GM12878 (cell line): Measurements from ENCODE around the gene CCDC159. TPM values are rescaled to one million over a fixed set of nuclear protein-coding genes. Genes with fewer than 3 reads are reported as not detected.

Source experiments
- ATAC-seq: fragments of 200-7000 bp; cut with Tn5 transposase; 3 replicates; pipeline ENCODE4 v1.9.1; 2020; ENCODE audit warnings: mild to moderate bottlenecking, moderate library complexity
- BruUV-seq: library from RNA; stranded (reverse); fragments of 400-500 nt; replicated peaks from 2 replicates; lab custom pipeline; 2021; lab: Mats Ljungman, UMichigan
- CTCF ChIA-PET: fragments of 300-600 bp; sonication (Branson Sonifier 250); formaldehyde crosslinking; extraction: SDS; loops from one replicate; lab custom pipeline; 2021; ENCODE audit warnings: inconsistent platforms; lab: Yijun Ruan, JAX
- POLR2A ChIA-PET: fragments of 350-600 bp; formaldehyde crosslinking; extraction: SDS; loops from one replicate; lab custom pipeline; 2021; ENCODE audit warnings: inconsistent platforms; lab: Charles Lee
- RAD21 ChIA-PET: fragments of 300-600 bp; sonication (Branson Sonifier 250); formaldehyde crosslinking; loops from one replicate; lab custom pipeline; 2023; ENCODE audit warnings: antibody characterized with exemption; ENCODE audit not compliant: unreplicated experiment; lab: Charles Lee
- SMC1A ChIA-PET: fragments of 300-600 bp; sonication (Branson Sonifier 250); formaldehyde crosslinking; loops from one replicate; lab custom pipeline; 2023; ENCODE audit not compliant: unreplicated experiment, uncharacterized antibody; lab: Charles Lee
- DNase-seq: peaks from one replicate; pipeline ENCODE4 v3.0.0-alpha.2; 2011; ENCODE audit warnings: low read depth, low spot score
- FAIRE-seq: peaks from 3 replicates; lab custom pipeline; 2011; peaks lifted over from hg19 to GRCh38; lab: Jason Lieb, UNC
- H2AFZ ChIP-seq: 2 replicates; pipeline ENCODE4 v1.6.0; 2011; ENCODE audit warnings: low read depth, low read length, control low read depth; ENCODE audit not compliant: control insufficient read depth
- H3K27ac ChIP-seq: 2 replicates; pipeline ENCODE4 v1.5.1; 2011; ENCODE audit warnings: control low read depth; ENCODE audit not compliant: control insufficient read depth, insufficient read depth
- H3K27me3 ChIP-seq, 2 experiments: replicated peaks in 1 of 2; 2 replicates each; pipeline versions ENCODE4 v1.6.0 to v1.6.1; 2011; ENCODE audit warnings: low read length in 1 of 2; ENCODE audit not compliant: control insufficient read depth in 2 of 2, insufficient read depth in 2 of 2
- H3K36me3 ChIP-seq, 2 experiments: 2 replicates each; pipeline ENCODE4 v1.5.1; 2011; ENCODE audit warnings: low read length in 1 of 2; ENCODE audit not compliant: control insufficient read depth in 2 of 2, insufficient read depth in 2 of 2
- H3K4me1 ChIP-seq: 2 replicates; pipeline ENCODE4 v1.6.1; 2011; ENCODE audit warnings: mild to moderate bottlenecking, low read length, moderate library complexity, mixed read lengths; ENCODE audit not compliant: control insufficient read depth, insufficient read depth
- H3K4me2 ChIP-seq: 2 replicates; pipeline ENCODE4 v1.6.0; 2011; ENCODE audit warnings: control low read depth; ENCODE audit not compliant: control insufficient read depth, insufficient read depth
- H3K4me3 ChIP-seq: fragments of 200-600 bp; sonication (generic); 2 replicates; pipeline ENCODE4 v1.5.1; 2016
- H3K79me2 ChIP-seq: 2 replicates; pipeline ENCODE4 v1.6.0; 2011; ENCODE audit warnings: low read length; ENCODE audit not compliant: control insufficient read depth, insufficient read depth
- H3K9ac ChIP-seq: 2 replicates; pipeline ENCODE4 v1.8.0; 2011; ENCODE audit warnings: low read length, control low read depth, mixed read lengths; ENCODE audit not compliant: control insufficient read depth, insufficient read depth
- H3K9me3 ChIP-seq: replicated peaks from 3 replicates; pipeline ENCODE4 v1.5.1; 2011; ENCODE audit warnings: mild to moderate bottlenecking, low read length; ENCODE audit not compliant: control insufficient read depth, insufficient read depth
- H4K20me1 ChIP-seq: 2 replicates; pipeline ENCODE4 v1.6.0; 2011; ENCODE audit not compliant: control insufficient read depth, insufficient read depth
- BACH1 ChIP-seq: fragments of 450-650 bp; IDR thresholded peaks from 2 replicates; pipeline ENCODE4 v1.6.1; 2017; ENCODE audit warnings: mild to moderate bottlenecking, borderline replicate concordance
- BCL11A ChIP-seq: IDR thresholded peaks from 2 replicates; pipeline ENCODE4 v1.6.1; 2011; ENCODE audit warnings: low read depth, low read length
- BRCA1 ChIP-seq: IDR thresholded peaks from 2 replicates; pipeline ENCODE4 v1.6.1; 2011; ENCODE audit warnings: low read depth, low read length, improper control_type of control experiment
- CHD2 ChIP-seq: IDR thresholded peaks from 2 replicates; pipeline ENCODE4 v1.6.1; 2011; ENCODE audit warnings: low read depth, low read length, improper control_type of control experiment, borderline replicate concordance
- CREB1 ChIP-seq: IDR thresholded peaks from 2 replicates; pipeline ENCODE4 v1.6.1; 2012; ENCODE audit warnings: low read depth, mild to moderate bottlenecking, inconsistent platforms
- CREM ChIP-seq: IDR thresholded peaks from 2 replicates; pipeline ENCODE4 v1.6.1; 2014; ENCODE audit warnings: antibody characterized with exemption, low read depth
- E2F8 ChIP-seq: fragments of 450-650 bp; IDR thresholded peaks from 2 replicates; pipeline ENCODE4 v1.6.1; 2018; ENCODE audit warnings: mild to moderate bottlenecking, low read depth, moderate library complexity; ENCODE audit not compliant: partially characterized antibody
- GATAD2B ChIP-seq: fragments of 450-650 bp; conservative IDR thresholded peaks from 2 replicates; pipeline ENCODE4 v1.6.1; 2017; ENCODE audit warnings: low read depth, mild to moderate bottlenecking, moderate library complexity
- JUND ChIP-seq: IDR thresholded peaks from 2 replicates; pipeline ENCODE4 v1.6.1; 2012; ENCODE audit warnings: low read depth, mild to moderate bottlenecking, low read length, improper control_type of control experiment, moderate library complexity
- LARP7 ChIP-seq: fragments of 450-650 bp; IDR thresholded peaks from 2 replicates; pipeline ENCODE4 v1.6.1; 2017; ENCODE audit warnings: mild to moderate bottlenecking
- PBX3 ChIP-seq: IDR thresholded peaks from 2 replicates; pipeline ENCODE4 v1.6.1; 2011; ENCODE audit warnings: mild to moderate bottlenecking, low read depth, low read length, moderate library complexity; ENCODE audit not compliant: insufficient replicate concordance
- PML ChIP-seq: IDR thresholded peaks from 2 replicates; pipeline ENCODE4 v1.6.1; 2012; ENCODE audit warnings: low read length, inconsistent platforms
- TARDBP ChIP-seq: IDR thresholded peaks from 2 replicates; pipeline ENCODE4 v1.6.1; 2016; ENCODE audit warnings: borderline replicate concordance
- TCF3 ChIP-seq: IDR thresholded peaks from 2 replicates; pipeline ENCODE4 v1.6.1; 2012; ENCODE audit warnings: low read depth, mild to moderate bottlenecking, low read length, borderline replicate concordance; ENCODE audit not compliant: insufficient read depth
- ZBED1 ChIP-seq: IDR thresholded peaks from 2 replicates; pipeline ENCODE4 v1.6.1; 2016; ENCODE audit warnings: borderline replicate concordance
- ZZZ3 ChIP-seq: IDR thresholded peaks from 2 replicates; pipeline ENCODE4 v1.6.1; 2011; ENCODE audit warnings: low read depth; ENCODE audit not compliant: control insufficient read depth, insufficient read length
- WGBS: methylation state at CpG from one replicate; pipeline ENCODE4 v1.1.6; 2016; ENCODE audit warnings: low lambda C conversion rate; ENCODE audit not compliant: insufficient replicate concordance, insufficient coverage; ENCODE audit errors: missing lambda C conversion rate; 5-methylcytosine and 5-hydroxymethylcytosine counted together
- in situ Hi-C: fragments of 300-500 bp; cut with MboI; formaldehyde crosslinking; loops from 9 replicates; pipeline ENCODE4 v1.14.3; 2018; ENCODE audit warnings: mixed read lengths
- intact Hi-C: fragments of 100-400 bp; cut with micrococcal nuclease; formaldehyde crosslinking; loops from one replicate; pipeline ENCODE4 v1.14.2; 2022; ENCODE audit not compliant: unreplicated experiment
- polyA plus RNA-seq, 11 experiments: library from polyadenylated mRNA; depleted of rRNA in 4 of 11; unstranded in 6 of 11; stranded (reverse) in 5 of 11; fragments of >200 nt; fragmentation: Nextera tagmentation in 4 of 11; fragmentation: Illumina TruSeq in 1 of 11; extraction: Ambion mirVana in 4 of 11; extraction: Trizol in 1 of 11; gene quantifications; 1 replicate in 1 of 11; 2 replicates in 10 of 11; pipeline versions ENCODE4 v1.2.1 to v1.2.3, GENCODE V29; 2011 to 2016; ENCODE audit warnings: inconsistent platforms in 2 of 11, missing spikeins in 2 of 11, low read depth in 1 of 11
- total RNA-seq, 4 experiments: library from RNA; depleted of rRNA in 3 of 4; stranded (reverse); fragments of >200 nt in 3 of 4; fragmentation: Illumina TruSeq in 1 of 4; extraction: Trizol in 1 of 4; gene quantifications; 2 replicates each; pipeline versions ENCODE4 v1.2.1 to v1.2.3, GENCODE V29; 2013 to 2021
- TF ChIP-seq, protein P1 (sequence below): fragments of 450-650 bp; IDR thresholded peaks from 2 replicates; pipeline ENCODE4 v1.6.1; 2014; ENCODE audit warnings: mild to moderate bottlenecking

Gene CCDC159
- total and polyA plus RNA-seq, 10 of the 15 experiments (the other 5 are each of a cell fraction or from before 2014, with no cell fraction given) = 0.61 to 14.7 (median 10.1) TPM

DNA sequence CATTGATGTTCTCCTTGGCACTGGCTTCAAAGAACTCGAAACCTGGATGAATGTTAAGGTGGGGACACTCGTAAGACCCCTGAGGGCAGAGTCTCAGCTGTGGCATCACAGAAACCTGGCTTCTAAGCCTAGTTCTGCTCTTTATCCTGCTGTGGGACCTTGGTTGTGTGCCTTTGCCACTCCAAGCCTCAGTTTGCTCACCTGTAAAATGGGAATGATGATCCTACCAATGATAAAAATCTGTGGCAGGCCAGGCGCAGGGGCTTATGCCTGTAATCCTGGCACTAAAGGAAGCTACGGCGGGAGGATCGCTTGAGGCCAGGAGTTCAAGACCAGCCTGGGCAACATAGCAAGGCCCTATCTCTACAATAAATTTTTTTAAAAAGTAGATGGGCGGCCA is 20.8 kb upstream of the CCDC159 start:
- RAD21 ChIA-PET = interaction anchor here (1.1 to 1.3 kb wide), 3 partner anchors 14 to 49 kb away, joined by 3 to 4 read pairs (median 3); partner anchors contain the start of genes CCDC159, RAB3D, SWSAP1 and TMEM205
- FAIRE-seq (no peak), DNase-seq (no peak), ATAC-seq (no peak)
- BruUV-seq = no TSS peak
- CTCF ChIA-PET = interaction anchor here (1.3 kb wide), 1 partner anchor 50 kb away, joined by 3 read pairs; no protein-coding TSS in a partner anchor
- SMC1A ChIA-PET = interaction anchor here (0.7 to 2.0 kb wide), 2 partner anchors 21 to 262 kb away, joined by 3 to 4 read pairs; partner anchors contain the start of genes CCDC159 and TMEM205
- H3K27ac ChIP-seq = no peak overlapping the region
- H3K4me3 ChIP-seq = no peak overlapping the region
- no peaks in the 10 kb centered on the region for H3K79me2 ChIP-seq
- no peak overlapping the region for H3K9ac ChIP-seq
- in situ Hi-C loops = no loop called here
- POLR2A ChIA-PET = no interaction called here
- intact Hi-C loops = no loop called here
- H2AFZ ChIP-seq = no peak overlapping the region
- 98% methylated on average over 7 of the region's 7 CpGs for WGBS
- TF ChIP-seq E2F8 (no peak), BRCA1 (no peak), PBX3 (no peak), BCL11A (no peak), LARP7 (no peak), BACH1 (no peak), ZZZ3 (no peak), TCF3 (no peak), CREM (no peak), PML (no peak), TARDBP (no peak), CREB1 (no peak), CHD2 (no peak), JUND (no peak), ZBED1 (no peak), GATAD2B (no peak)
- TF ChIP-seq, protein P1, sequence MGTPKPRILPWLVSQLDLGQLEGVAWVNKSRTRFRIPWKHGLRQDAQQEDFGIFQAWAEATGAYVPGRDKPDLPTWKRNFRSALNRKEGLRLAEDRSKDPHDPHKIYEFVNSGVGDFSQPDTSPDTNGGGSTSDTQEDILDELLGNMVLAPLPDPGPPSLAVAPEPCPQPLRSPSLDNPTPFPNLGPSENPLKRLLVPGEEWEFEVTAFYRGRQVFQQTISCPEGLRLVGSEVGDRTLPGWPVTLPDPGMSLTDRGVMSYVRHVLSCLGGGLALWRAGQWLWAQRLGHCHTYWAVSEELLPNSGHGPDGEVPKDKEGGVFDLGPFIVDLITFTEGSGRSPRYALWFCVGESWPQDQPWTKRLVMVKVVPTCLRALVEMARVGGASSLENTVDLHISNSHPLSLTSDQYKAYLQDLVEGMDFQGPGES = no peak
- no peaks in the 10 kb centered on the region for H3K27me3 ChIP-seq
- H4K20me1 ChIP-seq = no peaks in the 10 kb centered on the region
- H3K4me2 ChIP-seq = no peak overlapping the region
- no peaks in the 10 kb centered on the region for H3K9me3 ChIP-seq
- peaks cover 36% of the 10 kb centered on the region for H3K4me1 ChIP-seq
- peaks cover 0 to 5% of the 10 kb centered on the region in 2 experiments; a peak in 2 of 4 replicates for H3K36me3 ChIP-seq
